ENCODE data around the gene HSPA12B.

DNA sequence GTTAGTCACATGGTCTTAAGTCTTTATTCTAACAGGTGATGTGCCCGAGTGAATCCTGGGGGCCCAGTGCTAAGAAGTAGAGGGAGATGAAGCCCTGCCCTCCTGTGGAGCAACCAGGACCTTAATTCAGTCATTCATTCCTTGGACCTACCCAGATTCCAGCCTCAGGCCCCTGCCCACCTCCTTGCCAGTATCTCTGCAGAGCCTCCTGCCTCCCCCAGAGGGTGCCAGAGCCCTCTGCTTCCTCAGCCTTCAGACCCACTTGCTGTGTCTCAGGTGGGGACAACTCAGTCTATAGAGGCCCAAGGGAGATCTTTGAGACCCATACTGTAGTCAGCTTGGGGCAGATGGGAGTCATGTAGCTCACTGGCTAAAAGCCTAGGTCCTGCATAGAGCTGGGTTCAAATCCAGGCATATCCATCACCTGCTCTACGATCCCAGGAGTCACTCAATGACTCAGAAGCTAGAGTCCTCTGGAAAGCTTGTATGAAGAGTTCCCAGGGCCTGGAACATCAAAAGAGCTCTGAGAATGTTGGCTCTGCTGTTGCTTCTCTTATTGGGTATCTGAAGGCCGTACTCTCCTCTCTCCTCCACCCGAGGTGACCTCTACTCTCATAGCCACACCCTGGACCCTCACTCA is 16.2 kb upstream of the HSPA12B start:
- TF ChIP-seq, protein P1, sequence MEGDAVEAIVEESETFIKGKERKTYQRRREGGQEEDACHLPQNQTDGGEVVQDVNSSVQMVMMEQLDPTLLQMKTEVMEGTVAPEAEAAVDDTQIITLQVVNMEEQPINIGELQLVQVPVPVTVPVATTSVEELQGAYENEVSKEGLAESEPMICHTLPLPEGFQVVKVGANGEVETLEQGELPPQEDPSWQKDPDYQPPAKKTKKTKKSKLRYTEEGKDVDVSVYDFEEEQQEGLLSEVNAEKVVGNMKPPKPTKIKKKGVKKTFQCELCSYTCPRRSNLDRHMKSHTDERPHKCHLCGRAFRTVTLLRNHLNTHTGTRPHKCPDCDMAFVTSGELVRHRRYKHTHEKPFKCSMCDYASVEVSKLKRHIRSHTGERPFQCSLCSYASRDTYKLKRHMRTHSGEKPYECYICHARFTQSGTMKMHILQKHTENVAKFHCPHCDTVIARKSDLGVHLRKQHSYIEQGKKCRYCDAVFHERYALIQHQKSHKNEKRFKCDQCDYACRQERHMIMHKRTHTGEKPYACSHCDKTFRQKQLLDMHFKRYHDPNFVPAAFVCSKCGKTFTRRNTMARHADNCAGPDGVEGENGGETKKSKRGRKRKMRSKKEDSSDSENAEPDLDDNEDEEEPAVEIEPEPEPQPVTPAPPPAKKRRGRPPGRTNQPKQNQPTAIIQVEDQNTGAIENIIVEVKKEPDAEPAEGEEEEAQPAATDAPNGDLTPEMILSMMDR (IDR thresholded peaks at IDR 0.05; ENCODE audit: poor library complexity): peak; percentile 75
- TF ChIP-seq EZH2 (IDR thresholded peaks at IDR 0.05; ENCODE audit: borderline replicate concordance): no peak

Measured in hepatocyte (in vitro differentiated cells).